K562 (cell line): ENCODE results near the gene HOXC12. TPM values are rescaled to one million over a fixed set of nuclear protein-coding genes. Genes with fewer than 3 reads are reported as not detected.

Experiments used
- FOXJ3 ChIP-seq: sonication (generic); formaldehyde crosslinking; IDR thresholded peaks from 2 replicates; pipeline ENCODE4 v1.4.0; 2020; ENCODE audit warnings: mild to moderate bottlenecking, missing genetic modification reagents
- GATA2 ChIP-seq: sonication (generic); formaldehyde crosslinking; IDR thresholded peaks from 2 replicates; pipeline ENCODE4 v1.4.0; 2020; ENCODE audit warnings: mild to moderate bottlenecking, missing genetic modification reagents
- HDGF ChIP-seq: fragments of 450-650 bp; IDR thresholded peaks from 2 replicates; pipeline ENCODE4 v1.6.1; 2016
- KDM1A ChIP-seq, 2 experiments: fragments of 450-650 bp; IDR thresholded peaks; 2 replicates each; pipeline ENCODE4 v1.6.1; 2016; ENCODE audit warnings: mild to moderate bottlenecking in 2 of 2
- NCOR1 ChIP-seq: fragments of 450-650 bp; IDR thresholded peaks from 2 replicates; pipeline ENCODE4 v1.6.1; 2016; ENCODE audit warnings: mild to moderate bottlenecking, moderate library complexity
- POLR2G ChIP-seq: fragments of 200-400 bp; formaldehyde crosslinking; IDR thresholded peaks from 2 replicates; pipeline ENCODE4 v1.6.1; 2017; ENCODE audit warnings: low read depth, mild to moderate bottlenecking, antibody characterized with exemption, low read length, moderate library complexity
- SIN3B ChIP-seq: fragments of 450-650 bp; IDR thresholded peaks from 2 replicates; pipeline ENCODE4 v1.6.1; 2017; ENCODE audit warnings: low read depth, mild to moderate bottlenecking, moderate library complexity
- TAL1 ChIP-seq: fragments of 450-650 bp; IDR thresholded peaks from 2 replicates; pipeline ENCODE4 v1.6.1; 2016; ENCODE audit warnings: mild to moderate bottlenecking
- WHSC1 ChIP-seq: IDR thresholded peaks from one replicate; pipeline ENCODE4 v1.6.1; 2012; ENCODE audit warnings: low read length, control low read depth, inconsistent platforms
- ZFX ChIP-seq: sonication (generic); formaldehyde crosslinking; IDR thresholded peaks from 2 replicates; pipeline ENCODE4 v1.8.0; 2022; ENCODE audit warnings: mild to moderate bottlenecking, missing genetic modification reagents, moderate library complexity
- ZKSCAN8 ChIP-seq: fragments of 200-800 bp; sonication (Bioruptor generic); IDR thresholded peaks from 2 replicates; pipeline ENCODE4 v1.6.1; 2016; ENCODE audit warnings: missing genetic modification characterization, missing compliant biosample characterization
- ZNF384 ChIP-seq: IDR thresholded peaks from 2 replicates; pipeline ENCODE4 v1.6.1; 2012; ENCODE audit warnings: low read depth, low read length, improper control_type of control experiment
- polyA plus RNA-seq, 8 experiments: library from polyadenylated mRNA; depleted of rRNA in 4 of 8; stranded (reverse) in 5 of 8; unstranded in 3 of 8; fragments of >200 nt; fragmentation: Nextera tagmentation in 2 of 8; fragmentation: Illumina TruSeq in 1 of 8; extraction: Ambion mirVana in 2 of 8; extraction: Trizol in 1 of 8; gene quantifications; 2 replicates each; pipeline versions ENCODE4 v1.2.1 to v1.2.3, GENCODE V29; 2011 to 2014; ENCODE audit warnings: inconsistent platforms in 1 of 8, missing spikeins in 1 of 8
- total RNA-seq, 7 experiments: library from RNA; depleted of rRNA in 6 of 7; stranded (reverse); fragments of >200 nt in 6 of 7; fragmentation: Illumina TruSeq in 2 of 7; extraction: Trizol in 2 of 7; gene quantifications; 2 replicates each; pipeline versions ENCODE4 v1.2.1 to v1.2.3, GENCODE V29; 2011 to 2021; ENCODE audit warnings: low replicate concordance in 1 of 7
- TF ChIP-seq, protein P1 (sequence below), 2 experiments: fragments of 150-350 bp in 1 of 2; IDR thresholded peaks; 2 replicates each; pipeline ENCODE4 v1.6.1; 2012 to 2016; ENCODE audit warnings: low read depth in 2 of 2, low read length in 2 of 2, mild to moderate bottlenecking in 1 of 2, moderate library complexity in 1 of 2
- TF ChIP-seq, protein P2 (sequence below), 2 experiments: IDR thresholded peaks; 2 replicates each; pipeline ENCODE4 v1.6.1; 2012; ENCODE audit warnings: improper control_type of control experiment in 2 of 2, low read depth in 2 of 2, low read length in 2 of 2, borderline replicate concordance in 1 of 2

HOXC12 gene
- total and polyA plus RNA-seq, 9 of the 15 experiments (the other 6 are each of a cell fraction or from before 2014, with no cell fraction given) = 0.04 to 0.36 (median 0.11) TPM; not detected in 1

- TF ChIP-seq, protein P1, sequence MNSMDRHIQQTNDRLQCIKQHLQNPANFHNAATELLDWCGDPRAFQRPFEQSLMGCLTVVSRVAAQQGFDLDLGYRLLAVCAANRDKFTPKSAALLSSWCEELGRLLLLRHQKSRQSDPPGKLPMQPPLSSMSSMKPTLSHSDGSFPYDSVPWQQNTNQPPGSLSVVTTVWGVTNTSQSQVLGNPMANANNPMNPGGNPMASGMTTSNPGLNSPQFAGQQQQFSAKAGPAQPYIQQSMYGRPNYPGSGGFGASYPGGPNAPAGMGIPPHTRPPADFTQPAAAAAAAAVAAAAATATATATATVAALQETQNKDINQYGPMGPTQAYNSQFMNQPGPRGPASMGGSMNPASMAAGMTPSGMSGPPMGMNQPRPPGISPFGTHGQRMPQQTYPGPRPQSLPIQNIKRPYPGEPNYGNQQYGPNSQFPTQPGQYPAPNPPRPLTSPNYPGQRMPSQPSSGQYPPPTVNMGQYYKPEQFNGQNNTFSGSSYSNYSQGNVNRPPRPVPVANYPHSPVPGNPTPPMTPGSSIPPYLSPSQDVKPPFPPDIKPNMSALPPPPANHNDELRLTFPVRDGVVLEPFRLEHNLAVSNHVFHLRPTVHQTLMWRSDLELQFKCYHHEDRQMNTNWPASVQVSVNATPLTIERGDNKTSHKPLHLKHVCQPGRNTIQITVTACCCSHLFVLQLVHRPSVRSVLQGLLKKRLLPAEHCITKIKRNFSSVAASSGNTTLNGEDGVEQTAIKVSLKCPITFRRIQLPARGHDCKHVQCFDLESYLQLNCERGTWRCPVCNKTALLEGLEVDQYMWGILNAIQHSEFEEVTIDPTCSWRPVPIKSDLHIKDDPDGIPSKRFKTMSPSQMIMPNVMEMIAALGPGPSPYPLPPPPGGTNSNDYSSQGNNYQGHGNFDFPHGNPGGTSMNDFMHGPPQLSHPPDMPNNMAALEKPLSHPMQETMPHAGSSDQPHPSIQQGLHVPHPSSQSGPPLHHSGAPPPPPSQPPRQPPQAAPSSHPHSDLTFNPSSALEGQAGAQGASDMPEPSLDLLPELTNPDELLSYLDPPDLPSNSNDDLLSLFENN (IDR thresholded peaks at IDR 0.05; ENCODE audit: low read depth in 2 of 2, low read length in 2 of 2) = 0 out of 4 replicates have a peak, but pooled peaks of 1 of the 2 experiments have one; percentile 44
- TF ChIP-seq POLR2G = no peak
- no peak for TF ChIP-seq ZNF384
- no peak for TF ChIP-seq WHSC1
- TF ChIP-seq HDGF = no peak
- 0 out of 2 replicates have a peak, but pooled peaks have one; percentile 22 for TF ChIP-seq ZFX
- TF ChIP-seq NCOR1 = peak; percentile 51
- peak in 1 of 2 experiments; percentile 14; a peak in 1 of 4 replicates for TF ChIP-seq KDM1A (IDR thresholded peaks at IDR 0.05)
- TF ChIP-seq FOXJ3 (CRISPR knock-in tag) = no peak
- no peak for TF ChIP-seq ZKSCAN8
- TF ChIP-seq SIN3B = no peak
- TF ChIP-seq, protein P2, sequence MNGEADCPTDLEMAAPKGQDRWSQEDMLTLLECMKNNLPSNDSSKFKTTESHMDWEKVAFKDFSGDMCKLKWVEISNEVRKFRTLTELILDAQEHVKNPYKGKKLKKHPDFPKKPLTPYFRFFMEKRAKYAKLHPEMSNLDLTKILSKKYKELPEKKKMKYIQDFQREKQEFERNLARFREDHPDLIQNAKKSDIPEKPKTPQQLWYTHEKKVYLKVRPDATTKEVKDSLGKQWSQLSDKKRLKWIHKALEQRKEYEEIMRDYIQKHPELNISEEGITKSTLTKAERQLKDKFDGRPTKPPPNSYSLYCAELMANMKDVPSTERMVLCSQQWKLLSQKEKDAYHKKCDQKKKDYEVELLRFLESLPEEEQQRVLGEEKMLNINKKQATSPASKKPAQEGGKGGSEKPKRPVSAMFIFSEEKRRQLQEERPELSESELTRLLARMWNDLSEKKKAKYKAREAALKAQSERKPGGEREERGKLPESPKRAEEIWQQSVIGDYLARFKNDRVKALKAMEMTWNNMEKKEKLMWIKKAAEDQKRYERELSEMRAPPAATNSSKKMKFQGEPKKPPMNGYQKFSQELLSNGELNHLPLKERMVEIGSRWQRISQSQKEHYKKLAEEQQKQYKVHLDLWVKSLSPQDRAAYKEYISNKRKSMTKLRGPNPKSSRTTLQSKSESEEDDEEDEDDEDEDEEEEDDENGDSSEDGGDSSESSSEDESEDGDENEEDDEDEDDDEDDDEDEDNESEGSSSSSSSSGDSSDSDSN (IDR thresholded peaks at IDR 0.05; ENCODE audit: borderline replicate concordance in 1 of 2, low read depth in 2 of 2, low read length in 2 of 2) = 0 out of 4 replicates have a peak, but pooled peaks of 1 of the 2 experiments have one; percentile 28
- TF ChIP-seq GATA2 (CRISPR knock-in tag) = peak; percentile 89
- peak; percentile 65 for TF ChIP-seq TAL1
Measured at GRCh38 chr12:53948650-53949593, 5.8 kb upstream of the HOXC12 start (continued).
